ENCODE data around the gene PALLD.

DNA sequence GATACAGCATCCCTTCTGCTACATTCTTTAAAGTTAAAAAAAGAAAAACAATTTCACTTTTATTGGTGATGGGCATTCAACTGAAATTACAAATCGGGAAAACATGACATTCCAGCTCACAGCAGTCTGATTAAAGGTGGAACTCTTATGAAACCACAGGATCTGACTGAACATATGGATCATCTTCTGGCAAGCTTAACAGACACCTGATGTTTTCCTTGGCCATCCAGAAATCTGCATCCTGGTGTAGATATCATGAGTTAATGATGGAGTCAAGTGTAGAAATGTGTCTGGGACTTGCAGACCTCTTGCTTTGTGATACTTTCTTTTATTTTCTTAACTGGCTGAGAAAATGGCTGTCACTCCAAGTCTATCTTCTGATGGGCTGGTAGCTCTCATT is 345.3 kb downstream of the PALLD start:
- no peak for TF ChIP-seq CTCF (IDR thresholded peaks at IDR 0.05; ENCODE audit: low read length)
- TF ChIP-seq EZH2phosphoT487 (IDR thresholded peaks at IDR 0.05; ENCODE audit: low read length): no peak
- no peak for TF ChIP-seq EZH2 (optimal IDR thresholded peaks at IDR 0.05; ENCODE audit: low read depth, low read length)
